ENCODE results near the gene IRS1. TPM values are rescaled to one million over a fixed set of nuclear protein-coding genes. Genes with fewer than 3 reads are reported as not detected.

IRS1 gene
- total RNA-seq, 1 donor from 2014 or later: 17.6 TPM

GRCh38 chr2:226794751-226795171 is 4.9 kb downstream of the IRS1 start:
- intact Hi-C loops (cut with DNase I): loop anchor here (10.0 kb wide), 3 partner anchors 70 to 350 kb away; no protein-coding TSS in a partner anchor
- DNase-seq: no peak

GRCh38 chr2:226794196-226794661 is 5.4 kb downstream of the IRS1 start:
- DNase-seq: no peak
- no peak for ATAC-seq (ENCODE audit: poor library complexity)
- intact Hi-C loops (cut with DNase I): loop anchor here (10.0 kb wide), 3 partner anchors 69 to 349 kb away; no protein-coding TSS in a partner anchor

More at GRCh38 chr2:226794751-226795171, 4.9 kb downstream of the IRS1 start:
- no peak for ATAC-seq (ENCODE audit: poor library complexity)

- intact Hi-C loops (cut with DNase I): loop anchor here (10.0 kb wide), 3 partner anchors 69 to 349 kb away; no protein-coding TSS in a partner anchor
- no peak for ATAC-seq (ENCODE audit: poor library complexity)
Measured at GRCh38 chr2:226793646-226794045, 6.0 kb downstream of the IRS1 start.

GRCh38 chr2:226792155-226792881 is 7.3 kb downstream of the IRS1 start:
- DNase-seq (no peak), ATAC-seq (ENCODE audit: poor library complexity) (no peak)
- intact Hi-C loops (cut with DNase I): loop anchor here (10.0 kb wide), 3 partner anchors 68 to 348 kb away; no protein-coding TSS in a partner anchor

More at GRCh38 chr2:226793646-226794045, 6.0 kb downstream of the IRS1 start:
- no peak for DNase-seq

- intact Hi-C loops (cut with DNase I): loop anchor here (10.0 kb wide), 3 partner anchors 67 to 347 kb away; no protein-coding TSS in a partner anchor
- peak; percentile 93 for ATAC-seq (ENCODE audit: poor library complexity)
- peak; percentile 95 for DNase-seq
Measured at GRCh38 chr2:226791487-226792081, 8.0 kb downstream of the IRS1 start.

GRCh38 chr2:226791056-226791486 is 8.5 kb downstream of the IRS1 start:
- intact Hi-C loops (cut with DNase I): loop anchor here (10.0 kb wide), 3 partner anchors 66 to 346 kb away; no protein-coding TSS in a partner anchor
- DNase-seq (no peak), ATAC-seq (ENCODE audit: poor library complexity) (peak; percentile 20)

- DNase-seq (no peak), ATAC-seq (ENCODE audit: poor library complexity) (no peak)
- intact Hi-C loops (cut with DNase I): loop anchor here (10.0 kb wide), 3 partner anchors 66 to 346 kb away; no protein-coding TSS in a partner anchor
Measured at GRCh38 chr2:226790431-226790830, 9.2 kb downstream of the IRS1 start.

GRCh38 chr2:226790011-226790410 is 9.6 kb downstream of the IRS1 start:
- DNase-seq: no peak
- ATAC-seq (ENCODE audit: poor library complexity): peak; percentile 5
- intact Hi-C loops (cut with DNase I): loop anchor here (10.0 kb wide), 3 partner anchors 65 to 345 kb away; no protein-coding TSS in a partner anchor

GRCh38 chr2:226788881-226789490 is 10.6 kb downstream of the IRS1 start:
- DNase-seq (no peak), ATAC-seq (ENCODE audit: poor library complexity) (no peak)
- intact Hi-C loops (cut with DNase I): no loop called here

GRCh38 chr2:226788064-226788463 is 11.6 kb downstream of the IRS1 start:
- ATAC-seq (ENCODE audit: poor library complexity): no peak
- no peak for DNase-seq
- intact Hi-C loops (cut with DNase I): no loop called here

- ATAC-seq (ENCODE audit: poor library complexity): no peak
- DNase-seq: no peak
- intact Hi-C loops (cut with DNase I): no loop called here
Measured at GRCh38 chr2:226783885-226784284, 15.7 kb downstream of the IRS1 start.

- intact Hi-C loops (cut with DNase I): no loop called here
- DNase-seq: no peak
- peak; percentile 54 for ATAC-seq (ENCODE audit: poor library complexity)
Measured at GRCh38 chr2:226782092-226782713, 17.4 kb downstream of the IRS1 start.

- ATAC-seq (ENCODE audit: poor library complexity): no peak
- intact Hi-C loops (cut with DNase I): no loop called here
- DNase-seq: no peak
Measured at GRCh38 chr2:226780431-226780830, 19.2 kb downstream of the IRS1 start.

GRCh38 chr2:226777611-226778010 is 22.0 kb downstream of the IRS1 start:
- intact Hi-C loops (cut with DNase I): no loop called here
- no peak for ATAC-seq (ENCODE audit: poor library complexity)
- no peak for DNase-seq

- ATAC-seq (ENCODE audit: poor library complexity) (no peak), DNase-seq (no peak)
- intact Hi-C loops (cut with DNase I): no loop called here
Measured at GRCh38 chr2:226776104-226776503, 23.5 kb downstream of the IRS1 start.

- ATAC-seq (ENCODE audit: poor library complexity): no peak
- DNase-seq: no peak
- intact Hi-C loops (cut with DNase I): no loop called here
Measured at GRCh38 chr2:226775032-226775509, 24.5 kb downstream of the IRS1 start.

- ATAC-seq (ENCODE audit: poor library complexity) (no peak), DNase-seq (no peak)
- intact Hi-C loops (cut with DNase I): no loop called here
Measured at GRCh38 chr2:226773291-226773690, 26.3 kb downstream of the IRS1 start.

GRCh38 chr2:226772389-226773179 is 27.0 kb downstream of the IRS1 start:
- ATAC-seq (ENCODE audit: poor library complexity): peak; percentile 60
- intact Hi-C loops (cut with DNase I): no loop called here
- DNase-seq: no peak
